Stimulated activated CD8-positive, alpha-beta memory T cell treated with anti-CD3 and anti-CD28 coated beads, Interleukin-15, amount 100 ng/mL, for 48 hours (primary cell): Measurements from ENCODE around the gene ARSI.
"Not testable (repeated sequence)": the region's sequence is repeated elsewhere in the genome, so short reads cannot be mapped to it uniquely, and the experiment has no call there.

Experiments
- DNase-seq, 2 donors: peaks; one replicate each; pipeline ENCODE4 v3.0.0-alpha.2; 2020; ENCODE audit warnings: low read depth in 2 of 2

Gene ARSI

GRCh38 chr5:150265870-150266383 is 36.8 kb downstream of the ARSI start:
- DNase-seq = no peak

GRCh38 chr5:150264667-150265603 is 37.8 kb downstream of the ARSI start:
- no peak for DNase-seq

- DNase-seq = no peak
Measured at GRCh38 chr5:150263801-150264621, 38.7 kb downstream of the ARSI start.

- no peak for DNase-seq
Measured at GRCh38 chr5:150263375-150263775, 39.3 kb downstream of the ARSI start.

- DNase-seq = no peak
Measured at GRCh38 chr5:150262502-150262901, 40.2 kb downstream of the ARSI start.

- no peak for DNase-seq
Measured at GRCh38 chr5:150261231-150261630, 41.5 kb downstream of the ARSI start.

GRCh38 chr5:150258130-150258529 is 44.6 kb downstream of the ARSI start:
- DNase-seq = no peak

- no peak for DNase-seq
Measured at GRCh38 chr5:150257424-150257823, 45.3 kb downstream of the ARSI start.

- no peak for DNase-seq
Measured at GRCh38 chr5:150256410-150257064, 46.2 kb downstream of the ARSI start.

- no peak for DNase-seq
Measured at GRCh38 chr5:150255659-150256409, 46.9 kb downstream of the ARSI start.

- no peak for DNase-seq
Measured at GRCh38 chr5:150254774-150255173, 47.9 kb downstream of the ARSI start.

- no peak for DNase-seq
Measured at GRCh38 chr5:150254363-150254762, 48.3 kb downstream of the ARSI start.

- no peak for DNase-seq
Measured at GRCh38 chr5:150253416-150254208, 49.1 kb downstream of the ARSI start.

GRCh38 chr5:150252489-150252888 is 50.2 kb downstream of the ARSI start:
- DNase-seq = no peak

- no peak for DNase-seq
Measured at GRCh38 chr5:150251504-150251903, 51.2 kb downstream of the ARSI start.

- no peak for DNase-seq
Measured at GRCh38 chr5:150249744-150250143, 53.0 kb downstream of the ARSI start.

- DNase-seq = no peak
Measured at GRCh38 chr5:150248946-150249345, 53.8 kb downstream of the ARSI start.

GRCh38 chr5:150248493-150248892 is 54.2 kb downstream of the ARSI start:
- not testable (repeated sequence) for DNase-seq

GRCh38 chr5:150247726-150248125 is 55.0 kb downstream of the ARSI start:
- no peak for DNase-seq

GRCh38 chr5:150246835-150247234 is 55.9 kb downstream of the ARSI start:
- DNase-seq = no peak
